Raji (cell line): ENCODE measurements around the gene JUP.

ENCODE experiments used
- POLR2A ChIP-seq: IDR thresholded peaks from 2 replicates; pipeline ENCODE4 v1.6.1; 2011; ENCODE audit warnings: low read depth, low read length, control low read depth; ENCODE audit not compliant: insufficient read depth

Gene JUP

GRCh38 chr17:41813152-41813680, 26.7 kb upstream of the JUP start:
- TF ChIP-seq POLR2A: no peak

- TF ChIP-seq POLR2A: no peak
Observed at GRCh38 chr17:41812381-41813151, 26.1 kb upstream of the JUP start, which contains the start of gene FKBP10. Gene FKBP10 (plus strand): TSS chr17:41813004. CDS start chr17:41813035, 31 bp downstream.

GRCh38 chr17:41811549-41812380, 25.3 kb upstream of the JUP start, which contains the start of gene P3H4:
Gene P3H4 (minus strand): TSS chr17:41811949. CDS start chr17:41811915, 34 bp downstream.
- no peak for TF ChIP-seq POLR2A

- TF ChIP-seq POLR2A: no peak
Observed at GRCh38 chr17:41810659-41811548, 24.4 kb upstream of the JUP start.

- TF ChIP-seq POLR2A: no peak
Observed at GRCh38 chr17:41806685-41807445, 20.4 kb upstream of the JUP start.

GRCh38 chr17:41803049-41804020, 16.8 kb upstream of the JUP start:
- TF ChIP-seq POLR2A: peak; percentile 29; the same call in 1 of the 2 replicates

GRCh38 chr17:41801374-41802271, 15.1 kb upstream of the JUP start:
- no peak for TF ChIP-seq POLR2A

GRCh38 chr17:41800601-41801373, 14.3 kb upstream of the JUP start:
- TF ChIP-seq POLR2A: no peak

GRCh38 chr17:41799366-41799765, 12.9 kb upstream of the JUP start:
- TF ChIP-seq POLR2A: no peak

GRCh38 chr17:41797377-41797776, 10.9 kb upstream of the JUP start:
- no peak for TF ChIP-seq POLR2A

- no peak for TF ChIP-seq POLR2A
Observed at GRCh38 chr17:41796121-41796895, 9.8 kb upstream of the JUP start.

GRCh38 chr17:41794540-41794975, 8.0 kb upstream of the JUP start:
- TF ChIP-seq POLR2A: no peak
